Panc1 (cell line): ENCODE results near the gene TJP2. TPM values are rescaled to one million over a fixed set of nuclear protein-coding genes. Genes with fewer than 3 reads are reported as not detected.

Experiments used
- ATAC-seq: fragments of 200-7000 bp; cut with Tn5 transposase; 2 replicates; pipeline ENCODE4 v1.9.1; 2020; ENCODE audit warnings: mild to moderate bottlenecking, moderate library complexity
- BruUV-seq: library from RNA; stranded (reverse); fragments of 400-500 nt; replicated peaks from 2 replicates; lab custom pipeline; 2021; lab: Mats Ljungman, UMichigan
- CTCF ChIA-PET: fragments of 300-600 bp; sonication (Branson Sonifier 250); formaldehyde crosslinking; loops from one replicate; lab custom pipeline; 2022; ENCODE audit warnings: antibody characterized with exemption; lab: Charles Lee
- POLR2A ChIA-PET: fragments of 300-600 bp; sonication (Branson Sonifier 250); formaldehyde crosslinking; loops from one replicate; lab custom pipeline; 2022; ENCODE audit warnings: antibody characterized with exemption; lab: Charles Lee
- DNase-seq: peaks from one replicate; pipeline ENCODE4 v3.0.0-alpha.2; 2010; ENCODE audit warnings: low read depth, low spot score
- H3K27ac ChIP-seq: 2 replicates; pipeline ENCODE4 v1.5.1; 2011; ENCODE audit warnings: mild to moderate bottlenecking, low read length, inconsistent platforms
- H3K27me3 ChIP-seq: fragments of 200-500 bp; sonication (Bioruptor generic); 2 replicates; pipeline ENCODE4 v1.6.0; 2014; ENCODE audit warnings: low read length, inconsistent platforms; ENCODE audit not compliant: control insufficient read depth, insufficient read depth
- H3K36me3 ChIP-seq: fragments of 200-500 bp; sonication (Bioruptor generic); 2 replicates; pipeline ENCODE4 v1.5.1; 2014; ENCODE audit warnings: inconsistent platforms, mild to moderate bottlenecking, low read length, moderate library complexity; ENCODE audit not compliant: control insufficient read depth, insufficient read depth
- H3K4me1 ChIP-seq: 2 replicates; pipeline ENCODE4 v1.5.1; 2011; ENCODE audit warnings: inconsistent platforms, mild to moderate bottlenecking, low read length, moderate library complexity; ENCODE audit not compliant: control insufficient read depth, insufficient read depth
- H3K4me3 ChIP-seq, 2 experiments: 2 replicates each; pipeline ENCODE4 v1.5.1; 2011 to 2012; ENCODE audit warnings: low read depth in 2 of 2, low read length in 2 of 2, mild to moderate bottlenecking in 2 of 2, inconsistent platforms in 1 of 2, moderate library complexity in 1 of 2
- H3K9me3 ChIP-seq: fragments of 200-500 bp; sonication (Bioruptor generic); 2 replicates; pipeline ENCODE4 v1.5.1; 2014; ENCODE audit warnings: low read depth, mild to moderate bottlenecking, inconsistent platforms, low read length, moderate library complexity; ENCODE audit not compliant: control insufficient read depth, insufficient read depth
- CTCF ChIP-seq: fragments of 450-650 bp; IDR thresholded peaks from 2 replicates; pipeline ENCODE4 v1.5.1; 2017; ENCODE audit warnings: mild to moderate bottlenecking
- POLR2AphosphoS5 ChIP-seq: IDR thresholded peaks from 2 replicates; pipeline ENCODE4 v1.6.1; 2012; ENCODE audit warnings: mild to moderate bottlenecking, low read depth, low read length, moderate library complexity
- SIN3A ChIP-seq: IDR thresholded peaks from 2 replicates; pipeline ENCODE4 v1.6.1; 2012; ENCODE audit warnings: low read depth, mild to moderate bottlenecking, low read length, moderate library complexity, borderline replicate concordance; ENCODE audit not compliant: insufficient read depth
- TCF7L2 ChIP-seq: IDR thresholded peaks from 2 replicates; pipeline ENCODE4 v1.6.1; 2011; ENCODE audit warnings: mild to moderate bottlenecking, low read depth, low read length, inconsistent platforms
- in situ Hi-C: cut with HindIII; loops from 2 replicates; pipeline ENCODE4 v1.10.0; 2016; ENCODE audit warnings: low sequenced_read_pairs, low pct_unique_long_range_greater_than_20kb
- intact Hi-C: fragments of 100-400 bp; cut with micrococcal nuclease; formaldehyde crosslinking; loops from one replicate; pipeline ENCODE4 v1.10.0; 2022; ENCODE audit not compliant: unreplicated experiment
- total RNA-seq: library from RNA; stranded (reverse); gene quantifications from one replicate; pipeline ENCODE4 v1.2.1, GENCODE V29; 2021; ENCODE audit not compliant: unreplicated experiment
- TF ChIP-seq, protein P1 (sequence below), 2 experiments: IDR thresholded peaks; 2 replicates each; pipeline ENCODE4 v1.6.1; 2011 to 2012; ENCODE audit warnings: low read depth in 2 of 2, control low read depth in 1 of 2, low read length in 1 of 2, mild to moderate bottlenecking in 1 of 2, moderate library complexity in 1 of 2; ENCODE audit not compliant: insufficient read depth in 1 of 2

Gene TJP2
- total RNA-seq, 1 experiment from 2014 or later, result 40.2 TPM

GRCh38 chr9:69197687-69198086 is 23.6 kb downstream of the TJP2 start:
- ATAC-seq (no peak), DNase-seq (no peak)
- in situ Hi-C loops (no loop called here), intact Hi-C loops (no loop called here)
- Histone ChIP-seq H3K9me3 (no peaks in the 10 kb centered on the region), H3K36me3 (no peaks in the 10 kb centered on the region), H3K4me1 (peaks cover 4% of the 10 kb centered on the region; the same call in 1 of the 2 replicates), H3K27ac (no peak overlapping the region), H3K4me3 (no peak overlapping the region), H3K27me3 (no peaks in the 10 kb centered on the region)
- no peak for TF ChIP-seq POLR2AphosphoS5
- CTCF ChIA-PET, result no interaction called here
- POLR2A ChIA-PET, result no interaction called here
- BruUV-seq, result no TSS peak

DNA sequence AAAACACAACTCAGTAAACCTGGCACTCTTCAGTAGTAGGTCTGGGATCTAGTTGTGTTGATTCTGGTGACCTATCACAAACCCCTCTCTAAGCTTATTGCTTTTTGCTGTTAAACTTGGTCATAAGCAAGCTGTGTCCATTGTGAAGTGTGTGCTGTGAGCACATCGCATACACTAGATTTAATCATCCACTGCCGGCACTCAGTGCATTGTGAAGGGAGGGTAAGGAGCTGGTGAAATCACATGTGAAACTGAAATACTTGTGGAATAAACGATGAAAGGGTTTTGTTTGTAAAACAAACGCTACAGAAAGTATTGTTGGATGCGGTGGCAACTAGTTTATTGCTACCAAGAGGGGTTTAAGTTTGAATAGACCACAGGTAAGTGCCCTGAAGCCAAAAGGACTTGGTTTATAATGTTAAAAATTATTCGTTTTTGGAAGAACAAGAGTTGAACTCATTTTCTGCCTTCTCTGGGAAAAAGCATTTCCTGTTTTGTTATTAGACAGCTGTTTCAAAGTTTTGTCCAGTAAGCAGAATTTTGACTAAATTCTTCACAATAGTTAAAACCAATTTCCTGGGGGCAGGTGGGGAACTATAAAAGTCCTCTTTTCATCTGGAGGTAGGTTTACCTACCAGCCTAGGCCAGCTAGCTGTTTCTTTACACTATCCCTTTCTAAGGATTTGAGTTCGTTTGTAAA is 24.6 kb downstream of the TJP2 start:
- POLR2A ChIA-PET, result no interaction called here
- no TSS peak for BruUV-seq
- intact Hi-C loops (no loop called here), in situ Hi-C loops (no loop called here)
- DNase-seq (no peak), ATAC-seq (no peak)
- TF ChIP-seq TCF7L2, result no peak
- TF ChIP-seq, protein P1, sequence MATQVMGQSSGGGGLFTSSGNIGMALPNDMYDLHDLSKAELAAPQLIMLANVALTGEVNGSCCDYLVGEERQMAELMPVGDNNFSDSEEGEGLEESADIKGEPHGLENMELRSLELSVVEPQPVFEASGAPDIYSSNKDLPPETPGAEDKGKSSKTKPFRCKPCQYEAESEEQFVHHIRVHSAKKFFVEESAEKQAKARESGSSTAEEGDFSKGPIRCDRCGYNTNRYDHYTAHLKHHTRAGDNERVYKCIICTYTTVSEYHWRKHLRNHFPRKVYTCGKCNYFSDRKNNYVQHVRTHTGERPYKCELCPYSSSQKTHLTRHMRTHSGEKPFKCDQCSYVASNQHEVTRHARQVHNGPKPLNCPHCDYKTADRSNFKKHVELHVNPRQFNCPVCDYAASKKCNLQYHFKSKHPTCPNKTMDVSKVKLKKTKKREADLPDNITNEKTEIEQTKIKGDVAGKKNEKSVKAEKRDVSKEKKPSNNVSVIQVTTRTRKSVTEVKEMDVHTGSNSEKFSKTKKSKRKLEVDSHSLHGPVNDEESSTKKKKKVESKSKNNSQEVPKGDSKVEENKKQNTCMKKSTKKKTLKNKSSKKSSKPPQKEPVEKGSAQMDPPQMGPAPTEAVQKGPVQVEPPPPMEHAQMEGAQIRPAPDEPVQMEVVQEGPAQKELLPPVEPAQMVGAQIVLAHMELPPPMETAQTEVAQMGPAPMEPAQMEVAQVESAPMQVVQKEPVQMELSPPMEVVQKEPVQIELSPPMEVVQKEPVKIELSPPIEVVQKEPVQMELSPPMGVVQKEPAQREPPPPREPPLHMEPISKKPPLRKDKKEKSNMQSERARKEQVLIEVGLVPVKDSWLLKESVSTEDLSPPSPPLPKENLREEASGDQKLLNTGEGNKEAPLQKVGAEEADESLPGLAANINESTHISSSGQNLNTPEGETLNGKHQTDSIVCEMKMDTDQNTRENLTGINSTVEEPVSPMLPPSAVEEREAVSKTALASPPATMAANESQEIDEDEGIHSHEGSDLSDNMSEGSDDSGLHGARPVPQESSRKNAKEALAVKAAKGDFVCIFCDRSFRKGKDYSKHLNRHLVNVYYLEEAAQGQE (IDR thresholded peaks at IDR 0.05; ENCODE audit: insufficient read depth in 1 of 2, low read depth in 2 of 2, low read length in 1 of 2), result no peak
- no peak for TF ChIP-seq CTCF
- TF ChIP-seq POLR2AphosphoS5, result no peak
- no peak for TF ChIP-seq SIN3A
- Histone ChIP-seq H3K4me1 (no peaks in the 10 kb centered on the region), H3K4me3 (no peak overlapping the region), H3K9me3 (no peaks in the 10 kb centered on the region), H3K27ac (no peak overlapping the region), H3K36me3 (no peaks in the 10 kb centered on the region), H3K27me3 (no peaks in the 10 kb centered on the region)
- CTCF ChIA-PET, result no interaction called here

DNA sequence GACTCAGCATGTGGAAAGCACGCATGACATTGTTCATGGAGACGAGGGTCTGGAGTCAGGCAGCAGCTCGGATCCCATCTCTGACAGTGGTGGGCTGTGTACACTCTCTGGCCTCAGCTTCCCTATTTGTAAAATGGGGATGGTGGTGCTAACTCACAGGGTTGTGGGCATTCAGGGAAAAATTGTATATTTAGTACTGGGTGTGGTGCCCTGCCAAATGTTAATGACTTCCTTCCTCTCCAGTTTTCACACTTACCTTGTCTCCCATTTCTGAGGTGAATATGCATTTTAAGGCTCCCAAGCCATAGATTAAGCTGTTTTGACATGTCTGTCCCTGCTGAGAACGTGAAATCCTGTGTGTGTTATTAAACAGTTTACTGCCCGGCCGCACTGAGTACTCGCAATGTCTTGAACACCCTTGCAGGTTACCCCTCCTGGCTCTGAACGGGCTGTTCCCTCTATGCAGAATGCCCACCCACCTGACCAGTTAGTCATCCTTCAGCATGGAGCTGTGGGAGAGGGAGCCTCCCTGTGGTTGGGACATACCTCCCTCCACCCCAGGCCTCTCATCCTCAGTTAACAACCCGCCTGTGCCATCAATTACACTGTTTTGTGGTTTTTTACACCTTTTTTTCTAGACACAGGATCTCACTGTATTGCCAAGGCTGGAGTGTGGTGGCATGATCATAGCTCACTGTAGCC is 25.8 kb downstream of the TJP2 start:
- DNase-seq (no peak), ATAC-seq (no peak)
- Histone ChIP-seq H3K4me3 (no peak overlapping the region), H3K4me1 (no peaks in the 10 kb centered on the region), H3K27ac (no peak overlapping the region), H3K9me3 (no peaks in the 10 kb centered on the region), H3K36me3 (no peaks in the 10 kb centered on the region), H3K27me3 (no peaks in the 10 kb centered on the region)
- ChIA-PET CTCF (no interaction called here), POLR2A (no interaction called here)
- no TSS peak for BruUV-seq
- intact Hi-C loops (no loop called here), in situ Hi-C loops (no loop called here)
- TF ChIP-seq TCF7L2, result no peak
- no peak for TF ChIP-seq CTCF
- TF ChIP-seq, protein P1 (IDR thresholded peaks at IDR 0.05; ENCODE audit: insufficient read depth in 1 of 2, low read depth in 2 of 2, low read length in 1 of 2), result no peak
- TF ChIP-seq SIN3A, result no peak
- TF ChIP-seq POLR2AphosphoS5, result no peak
